GM18517 (cell line): ENCODE data around the gene SUMF1.
"Not testable (repeated sequence)": the region's sequence is repeated elsewhere in the genome, so short reads cannot be mapped to it uniquely, and the experiment has no call there.

Experiments
- ATAC-seq: cut with Tn5 transposase; IDR thresholded peaks from one replicate; pipeline ENCODE4 v1.9.1; 2021; ENCODE audit warnings: mild to moderate bottlenecking, moderate library complexity; ENCODE audit not compliant: unreplicated experiment

The SUMF1 gene

DNA sequence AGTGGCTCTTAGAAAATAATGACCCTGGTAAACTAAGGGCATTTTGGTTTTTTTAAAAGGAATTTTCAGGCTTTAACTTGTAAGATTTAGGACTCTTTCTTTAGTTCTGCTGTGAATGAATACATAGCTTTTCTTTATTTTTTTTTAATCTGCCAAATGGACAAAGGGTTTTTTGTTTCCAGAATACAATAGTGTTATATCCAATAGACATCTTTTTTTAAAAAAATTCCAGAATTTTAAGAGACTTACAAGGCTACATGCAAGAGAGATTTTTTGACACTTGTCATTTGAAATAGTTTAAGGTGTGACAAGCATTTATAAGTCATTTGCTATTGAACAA, 125.8 kb downstream of the SUMF1 start:
- no peak for ATAC-seq

DNA sequence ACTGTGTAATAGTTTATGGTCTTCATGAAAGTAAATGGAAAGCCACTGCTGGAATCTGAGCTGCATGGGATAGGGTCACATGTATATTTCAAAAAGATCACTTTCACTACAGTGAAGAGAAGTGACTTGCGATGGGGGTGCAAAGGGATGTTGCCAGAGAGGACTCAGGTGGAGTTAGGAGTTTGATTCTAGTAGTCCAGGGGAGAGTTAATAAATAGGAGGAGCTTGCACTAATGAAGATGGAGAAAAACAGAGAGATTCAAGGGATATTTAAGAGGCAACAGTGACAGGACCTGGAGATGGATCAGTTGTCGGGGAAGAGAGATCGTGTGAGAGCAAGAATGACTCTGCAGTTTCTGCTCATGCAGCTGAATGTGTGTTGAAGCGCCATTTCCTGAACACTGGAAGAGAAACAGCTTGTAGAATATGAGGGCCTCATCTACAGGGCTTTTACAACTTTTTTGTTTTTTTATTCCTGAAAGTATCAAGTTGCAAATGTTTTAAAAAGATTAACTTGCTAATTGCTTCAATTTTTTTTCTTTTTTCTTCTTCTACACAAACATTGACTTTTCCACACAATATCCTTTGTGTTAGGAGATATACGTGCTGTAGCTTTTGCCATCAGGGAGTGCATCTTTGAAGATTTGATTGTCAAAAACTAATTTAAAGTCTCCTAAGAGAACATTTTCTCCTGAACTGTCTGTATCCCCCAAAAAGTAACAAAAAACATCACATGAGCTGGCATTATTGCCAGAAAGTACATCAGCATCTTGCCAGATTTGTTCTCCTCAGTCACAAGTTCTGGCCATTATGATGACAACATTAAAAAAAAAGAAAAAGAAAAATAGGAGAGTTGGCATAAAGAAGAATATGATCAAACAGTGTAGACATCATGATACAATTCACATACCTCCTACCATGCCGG, 126.4 kb downstream of the SUMF1 start:
- ATAC-seq = no peak

DNA sequence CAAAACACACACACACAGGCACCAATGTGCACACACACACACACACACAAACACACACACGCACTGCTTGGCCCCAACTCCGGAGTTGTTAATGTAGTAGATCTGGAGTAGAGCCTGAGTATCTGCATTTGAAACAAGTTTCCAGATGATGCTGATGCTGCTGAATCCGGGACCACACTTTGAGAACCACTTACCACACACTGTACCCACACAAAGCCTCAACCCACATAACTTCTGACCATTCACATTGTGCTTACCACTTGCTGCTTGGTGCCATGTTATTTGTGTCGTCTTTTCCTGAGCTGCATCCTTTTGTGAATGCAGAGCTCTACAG, 127.0 kb downstream of the SUMF1 start:
- no peak for ATAC-seq

DNA sequence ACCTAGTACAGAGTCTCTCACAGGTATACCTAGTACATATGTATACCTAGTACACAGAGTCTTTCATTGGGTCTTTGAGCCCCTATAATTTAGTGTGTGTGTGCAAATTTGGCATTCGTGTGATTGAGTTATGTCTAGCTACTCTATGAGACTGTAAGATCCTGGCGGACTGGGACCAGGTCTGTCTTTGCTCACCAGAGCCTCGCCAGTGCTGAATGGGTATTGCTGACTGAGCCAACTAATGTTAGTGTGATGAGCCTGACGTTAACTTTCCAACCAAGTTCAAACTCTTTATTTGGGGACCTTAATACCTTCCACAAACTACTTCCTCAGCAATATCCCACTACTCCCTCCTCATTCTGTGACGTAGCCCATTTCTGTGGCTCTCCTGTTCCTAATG, 128.3 kb downstream of the SUMF1 start:
- ATAC-seq = no peak

DNA sequence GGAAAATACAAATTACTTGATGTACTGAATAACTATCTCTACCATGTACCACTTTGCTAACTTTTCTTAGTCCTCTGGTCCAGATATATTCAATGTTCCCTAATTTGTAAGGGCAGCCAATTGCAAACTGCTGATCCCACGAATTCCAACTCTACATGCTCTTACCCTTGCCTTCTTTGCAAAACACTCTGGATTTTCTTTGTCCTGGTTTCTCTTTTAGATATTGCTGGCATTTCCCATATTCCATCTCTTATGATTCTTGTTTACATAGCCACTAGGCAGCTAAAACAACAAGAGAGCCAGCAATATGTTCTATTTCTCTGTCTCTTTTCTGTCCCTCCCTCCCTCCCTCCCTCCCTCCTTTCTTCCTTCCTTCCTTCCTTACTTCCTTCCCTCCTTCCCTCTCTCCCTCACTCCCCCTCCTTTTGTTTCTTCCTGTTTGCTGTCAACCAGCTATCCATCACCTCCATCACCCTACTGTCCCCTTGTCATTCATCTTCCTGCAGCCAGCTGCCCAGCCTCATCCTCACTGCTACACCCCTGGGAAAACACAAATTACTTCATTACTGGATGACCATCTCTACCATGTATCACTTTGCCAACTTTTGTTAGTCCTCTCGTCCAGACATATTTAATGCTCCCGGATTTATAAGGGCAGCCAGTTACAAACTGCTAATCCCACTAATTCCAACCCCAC, 130.1 kb downstream of the SUMF1 start:
- ATAC-seq = no peak

DNA sequence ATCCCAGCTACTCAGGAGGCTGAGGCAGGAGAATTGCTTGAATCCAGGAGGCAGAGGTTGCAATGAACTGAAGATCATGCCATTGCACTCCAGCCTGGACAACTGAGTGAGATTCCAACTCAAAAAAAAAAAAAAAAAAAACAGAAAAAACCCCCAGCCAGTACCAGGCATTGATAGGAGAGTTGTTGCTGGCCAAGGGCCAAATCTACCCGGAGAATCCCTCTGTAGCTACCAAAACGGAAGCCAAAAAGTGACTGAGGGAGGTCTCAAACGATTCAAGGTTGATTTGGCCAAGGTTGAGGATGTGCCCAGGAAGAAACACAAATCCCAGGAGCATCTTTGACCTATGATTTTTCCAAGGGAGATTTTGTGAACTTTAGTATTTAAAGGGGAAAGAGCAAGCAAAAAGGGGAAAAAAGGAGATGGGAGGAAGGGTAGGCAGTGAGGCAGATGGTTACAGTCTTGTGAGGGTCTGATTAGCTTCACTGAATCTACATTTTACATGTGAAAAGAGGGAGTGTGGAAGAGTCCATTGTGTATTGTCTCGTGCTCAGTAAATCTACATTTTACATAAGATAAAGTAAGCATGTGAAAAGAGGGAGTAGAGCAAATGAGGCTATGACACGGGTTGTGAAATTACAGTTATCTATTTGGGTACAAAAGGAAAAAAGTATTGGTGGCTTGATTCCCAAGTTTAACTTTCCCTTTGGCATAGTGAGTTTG, 131.1 kb downstream of the SUMF1 start:
- no peak for ATAC-seq

DNA sequence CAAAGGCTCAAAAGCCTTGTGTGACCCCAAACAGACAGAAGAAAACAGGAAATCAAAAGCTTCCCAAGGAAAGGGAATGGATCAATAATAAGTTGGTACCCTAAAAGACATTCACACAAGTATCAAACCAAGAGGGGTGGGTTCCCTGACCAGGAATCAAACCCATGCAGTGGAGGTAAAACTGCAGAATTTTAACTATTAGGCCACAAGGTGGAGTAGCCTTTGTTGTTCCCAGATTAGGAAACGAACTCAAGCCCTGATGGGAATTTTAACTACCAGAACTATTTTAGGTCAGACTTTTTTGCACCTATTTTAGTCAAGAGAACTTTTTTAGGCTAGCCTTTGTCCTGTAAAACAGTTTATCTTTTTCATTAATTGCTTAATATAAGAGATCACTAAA, 132.5 kb downstream of the SUMF1 start:
- no peak for ATAC-seq

DNA sequence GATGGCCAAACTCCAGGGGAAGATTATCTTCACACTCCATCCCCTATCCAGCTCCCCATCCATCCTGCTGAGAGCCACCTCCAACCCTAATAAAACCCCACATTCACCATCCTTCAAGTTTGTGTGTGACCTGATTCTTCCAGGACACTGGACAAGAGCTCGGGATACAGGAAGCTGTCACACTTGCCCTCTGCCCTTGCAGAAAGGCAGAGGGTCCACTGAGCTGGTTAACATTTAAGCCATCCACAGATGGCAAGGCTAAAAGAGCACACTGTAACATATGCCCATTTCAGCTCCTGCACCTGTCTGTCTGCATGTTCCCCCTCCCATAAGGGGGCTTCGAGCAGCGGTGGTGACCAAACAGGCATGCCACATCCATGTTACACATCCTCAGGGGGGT, 134.1 kb downstream of the SUMF1 start:
- no peak for ATAC-seq

DNA sequence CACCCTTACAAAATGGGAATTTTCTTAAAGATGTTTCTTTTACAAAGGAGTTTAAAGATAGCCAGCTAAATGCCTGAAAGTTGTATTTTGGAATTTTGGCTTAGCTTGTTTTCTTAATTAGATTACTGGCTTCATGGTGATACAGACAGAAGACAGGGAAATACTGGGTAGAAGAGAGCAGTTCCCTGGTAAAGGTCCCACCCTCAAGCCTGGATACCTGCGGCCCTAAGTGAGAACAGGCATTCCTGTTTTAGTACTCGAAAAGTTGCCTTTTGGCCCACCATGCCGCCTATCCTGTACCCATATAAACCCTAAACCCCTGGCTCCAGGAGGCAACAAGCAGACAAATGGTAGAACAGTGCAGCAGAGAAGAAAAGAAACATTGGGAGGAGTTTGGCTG, 134.5 kb downstream of the SUMF1 start:
- no peak for ATAC-seq

DNA sequence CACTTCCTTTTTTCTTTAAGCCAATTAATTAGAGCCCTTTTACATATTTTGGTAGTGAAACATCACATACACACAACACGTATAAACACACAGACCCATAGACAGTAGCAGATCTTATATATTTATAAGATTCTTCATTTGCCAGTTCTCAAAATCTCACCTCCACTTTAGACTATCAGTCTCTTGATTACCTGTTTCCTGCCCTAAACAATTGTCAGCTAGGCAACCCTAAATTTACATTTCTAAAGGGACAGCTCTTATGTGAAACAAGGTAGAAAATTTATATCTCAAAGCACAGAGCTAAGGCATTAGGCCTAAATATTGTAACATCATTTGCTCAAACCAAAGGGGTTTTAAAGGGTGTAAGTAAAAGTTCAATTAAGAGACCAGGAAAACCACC, 135.0 kb downstream of the SUMF1 start:
- no peak for ATAC-seq

DNA sequence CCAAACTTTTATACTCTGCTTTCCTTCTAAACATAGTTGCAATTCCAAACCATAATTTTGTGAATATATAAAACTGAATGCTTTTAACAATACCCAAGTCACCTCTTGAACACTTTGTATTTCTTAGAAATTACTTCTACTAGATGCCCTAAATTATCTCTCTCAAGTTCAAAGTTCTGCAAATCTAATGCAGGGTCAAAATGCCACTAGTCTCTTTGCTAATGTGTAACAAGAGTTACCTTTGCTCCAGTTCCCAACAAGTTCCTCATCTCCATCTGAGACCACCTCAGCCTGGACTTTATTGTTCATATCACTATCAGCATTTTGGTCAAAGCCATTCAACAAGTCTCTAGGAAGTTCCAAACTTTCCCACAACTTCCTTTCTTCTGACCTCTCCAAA, 137.3 kb downstream of the SUMF1 start:
- ATAC-seq = not testable (repeated sequence)

DNA sequence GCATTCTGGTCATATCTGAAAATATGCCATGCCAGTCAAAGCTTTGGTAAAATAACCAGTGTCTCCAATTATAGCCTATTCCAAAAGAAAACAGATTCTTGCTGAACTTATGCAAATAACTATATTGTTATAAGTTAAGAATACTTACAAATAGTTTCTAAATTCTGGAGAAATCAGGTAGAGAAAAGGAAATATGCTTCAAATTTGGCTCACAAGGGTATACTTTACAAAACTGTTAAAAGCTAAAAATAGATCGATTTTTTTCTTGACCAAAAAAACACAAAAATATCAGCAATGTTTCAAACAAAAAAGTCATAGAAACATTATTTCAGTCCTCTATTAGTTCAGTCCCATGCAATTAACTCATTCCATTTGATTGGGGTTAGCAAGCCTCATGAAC, 140.2 kb downstream of the SUMF1 start:
- no peak for ATAC-seq

DNA sequence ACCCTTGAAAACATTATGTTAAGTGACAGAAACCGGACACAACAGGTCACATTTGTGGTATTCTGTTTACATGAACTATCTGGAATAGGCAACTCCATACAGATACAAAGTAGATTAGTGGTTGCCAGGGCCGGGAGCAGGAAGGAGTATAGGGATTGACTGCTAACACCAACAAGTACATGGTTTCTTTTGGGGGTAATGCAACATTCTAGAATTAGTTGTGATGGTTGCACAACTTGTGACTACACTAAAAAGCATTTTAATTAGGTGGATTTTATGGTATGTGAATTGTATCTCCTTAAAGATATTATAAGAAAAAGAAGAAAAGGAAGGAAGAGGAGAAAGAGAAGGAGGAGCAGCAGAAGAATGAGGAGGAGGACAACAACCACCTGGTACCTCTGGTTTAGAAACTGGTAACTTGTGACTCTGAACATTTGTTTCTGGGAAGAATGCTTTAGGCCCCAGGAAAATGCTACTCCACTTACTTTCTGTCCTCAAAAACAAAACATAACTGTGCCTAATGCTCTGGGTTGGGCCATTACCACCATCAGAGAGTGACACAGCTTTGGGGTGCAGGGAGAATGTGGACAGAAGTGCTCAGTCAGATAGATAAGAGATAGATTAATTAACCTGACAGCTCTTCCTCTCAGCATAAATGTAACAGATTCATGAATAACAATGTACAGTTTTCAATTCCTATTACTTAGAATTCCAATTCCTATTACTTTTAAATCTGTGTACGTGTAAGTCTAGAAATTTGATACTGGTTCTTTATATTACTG, 143.6 kb downstream of the SUMF1 start:
- no peak for ATAC-seq

DNA sequence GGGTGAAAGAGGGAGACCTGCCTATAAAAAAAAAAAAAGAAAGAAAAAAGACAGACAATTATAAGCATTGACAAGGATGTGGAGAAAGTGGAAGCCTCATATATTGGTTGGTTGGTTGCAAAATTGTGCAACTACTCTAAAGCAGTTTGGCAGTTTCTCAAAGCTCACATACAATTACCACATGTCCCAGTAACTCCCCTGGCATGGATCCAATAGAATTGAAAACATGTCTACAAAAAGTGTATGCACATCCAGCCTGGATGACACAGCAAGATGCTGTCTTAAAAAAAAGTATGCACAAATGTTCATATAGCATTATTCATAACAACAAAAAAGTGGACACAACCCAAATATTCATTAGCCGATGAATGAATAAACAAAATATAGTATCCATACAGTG, 144.4 kb downstream of the SUMF1 start:
- no peak for ATAC-seq

DNA sequence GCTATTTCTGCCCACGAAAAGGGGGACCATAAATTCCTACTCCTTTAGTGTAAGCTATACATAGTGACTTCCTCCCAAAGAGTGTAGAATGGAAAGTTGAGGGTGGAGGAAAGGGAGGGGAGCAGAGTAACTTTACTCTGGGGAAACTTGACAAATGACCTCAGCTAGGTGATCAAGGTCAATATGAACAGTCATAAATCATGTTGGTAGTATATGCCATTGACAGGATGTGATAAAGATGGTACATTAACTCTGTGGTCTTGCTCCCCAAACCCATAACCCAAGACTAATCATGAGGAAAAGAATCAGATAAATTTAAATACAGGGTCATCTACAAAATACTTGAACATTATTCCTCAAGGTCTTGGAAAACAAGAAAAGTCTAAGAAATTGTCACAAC, 145.3 kb downstream of the SUMF1 start:
- ATAC-seq = no peak

DNA sequence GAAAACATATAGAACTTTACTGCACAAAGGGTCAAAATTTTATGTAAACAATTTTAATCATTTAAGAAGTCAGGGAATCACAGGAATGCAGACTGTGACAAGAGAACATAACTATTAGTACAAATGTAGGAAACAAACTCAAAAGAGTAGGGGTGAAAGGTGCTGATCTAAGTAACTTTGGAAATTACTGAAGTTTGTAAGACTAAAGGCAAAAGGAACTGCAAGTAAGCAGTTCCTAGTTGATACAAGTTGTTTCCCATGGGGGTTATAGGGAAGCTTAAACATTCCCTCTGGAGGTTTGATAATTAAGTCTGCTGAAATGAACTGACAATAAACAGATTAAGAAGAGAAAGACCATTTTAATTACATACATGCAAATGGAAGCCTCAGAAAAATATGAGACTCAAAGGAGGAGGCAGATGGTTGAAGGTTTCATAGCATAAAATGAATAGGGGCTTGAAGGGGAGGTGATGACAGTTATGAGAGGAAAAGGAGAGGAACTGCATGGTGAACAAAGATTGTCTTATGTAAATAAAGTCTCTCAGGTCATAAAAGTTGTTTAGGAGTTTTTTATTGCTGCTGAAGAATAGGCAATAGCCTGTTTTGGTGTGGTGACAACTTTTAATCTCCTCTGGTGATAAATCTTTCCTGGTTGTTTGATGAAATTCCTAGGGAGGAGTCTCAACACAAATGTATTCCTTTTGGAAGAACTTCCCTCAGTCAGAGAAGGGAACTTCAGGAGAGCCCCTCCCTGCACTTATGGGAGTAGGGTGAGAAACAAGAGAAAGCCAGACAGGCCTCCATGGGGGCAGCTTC, 146.8 kb downstream of the SUMF1 start:
- ATAC-seq = no peak

DNA sequence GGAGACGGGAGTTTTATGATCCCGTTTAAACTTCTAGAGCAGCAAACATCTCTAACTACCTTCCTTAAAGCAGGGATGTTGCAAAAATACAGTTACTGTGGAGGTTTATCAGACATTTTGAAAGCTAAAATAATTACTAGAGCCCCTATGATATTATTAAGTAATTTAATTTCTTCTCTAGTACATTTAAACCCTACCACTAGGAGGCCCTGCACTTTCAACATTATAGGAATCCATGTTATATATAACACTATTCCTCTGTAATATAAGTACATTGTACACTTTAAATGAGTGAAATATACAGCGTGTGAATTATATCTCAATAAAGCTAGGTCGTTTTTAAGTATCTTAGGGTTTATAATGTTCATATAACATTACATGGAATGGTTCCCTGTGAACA, 152.4 kb downstream of the SUMF1 start:
- no peak for ATAC-seq

DNA sequence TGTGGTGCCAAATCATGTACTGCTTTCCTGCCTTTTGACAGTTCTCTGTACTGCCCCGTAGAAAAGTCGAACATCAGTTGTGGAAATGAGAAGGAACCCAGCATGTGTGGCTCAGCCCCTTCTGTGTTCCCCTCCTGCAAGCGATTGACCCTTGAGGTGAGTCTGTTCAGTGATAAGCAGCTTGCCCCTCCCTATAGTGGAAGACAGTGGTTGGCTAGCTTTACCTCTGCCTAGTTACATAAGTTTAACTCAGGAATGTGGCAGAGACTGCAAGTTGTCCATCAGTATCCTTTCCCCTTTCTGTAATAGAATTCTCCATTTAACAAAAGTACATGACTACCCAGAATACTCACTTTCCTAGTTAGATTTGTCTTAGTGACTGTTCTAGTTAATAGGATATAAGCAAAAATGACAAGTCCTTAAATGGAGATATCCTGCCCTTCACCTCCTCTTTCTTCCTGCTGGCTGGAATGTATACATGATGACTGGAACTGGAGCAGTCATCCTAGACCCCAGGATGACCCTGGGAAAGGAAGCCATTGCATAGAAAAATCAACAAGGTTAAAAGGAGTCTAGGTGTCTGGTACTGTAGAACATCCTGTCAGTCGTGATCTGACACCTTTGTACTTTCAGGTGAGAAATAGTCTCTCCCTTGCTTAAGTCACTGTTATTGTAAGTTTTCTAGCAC, 153.3 kb downstream of the SUMF1 start:
- ATAC-seq = no peak

DNA sequence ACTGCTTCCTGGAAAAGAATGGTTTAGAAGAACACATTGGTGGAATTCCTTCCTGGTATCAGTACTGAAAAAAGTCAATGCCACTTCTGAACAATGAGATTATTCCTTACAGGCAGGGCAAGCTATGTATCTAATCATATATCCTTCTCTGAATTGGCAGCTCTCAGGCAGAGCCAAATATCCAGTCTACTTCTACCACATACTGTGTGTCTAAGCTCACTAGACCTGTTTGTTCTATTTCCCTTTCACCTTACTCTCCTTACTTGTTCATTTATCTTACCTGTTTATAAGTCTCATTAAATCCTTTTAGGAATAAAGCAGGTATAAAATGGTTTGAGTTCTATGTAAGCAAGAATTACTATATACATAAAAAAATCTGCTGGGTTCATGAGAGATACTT, 155.6 kb downstream of the SUMF1 start:
- no peak for ATAC-seq
